GM12892 (cell line): ENCODE results near the gene FIGNL2.

ENCODE experiments used
- POLR2A ChIP-seq: IDR thresholded peaks from 2 replicates; pipeline ENCODE4 v1.6.1; 2011; ENCODE audit warnings: low read depth, low read length, control low read depth
- POLR2AphosphoS5 ChIP-seq: IDR thresholded peaks from 2 replicates; pipeline ENCODE4 v1.6.1; 2011; ENCODE audit warnings: low read depth, low read length, control low read depth
- TAF1 ChIP-seq: IDR thresholded peaks from 2 replicates; pipeline ENCODE4 v1.6.1; 2011; ENCODE audit warnings: low read depth, mild to moderate bottlenecking, control low read depth, low read length, borderline replicate concordance

- TF ChIP-seq POLR2A (no peak), POLR2AphosphoS5 (no peak), TAF1 (no peak)
Measured at GRCh38 chr12:51811203-51812202, 37.0 kb downstream of the FIGNL2 start.
